GM23338 (cell line): ENCODE results near the gene CCDC97. TPM values are rescaled to one million over a fixed set of nuclear protein-coding genes. Genes with fewer than 3 reads are reported as not detected.

ENCODE experiments used
- ATAC-seq: fragments of 200-7000 bp; cut with Tn5 transposase; 3 replicates; pipeline ENCODE4 v1.9.1; 2020
- DNase-seq: peaks from one replicate; pipeline ENCODE4 v3.0.0-alpha.2; 2015; ENCODE audit warnings: low spot score
- H2AFZ ChIP-seq: fragments of 200-600 bp; sonication (generic); 2 replicates; pipeline ENCODE4 v1.8.0; 2016; ENCODE audit warnings: antibody characterized with exemption, mild to moderate bottlenecking, moderate library complexity
- H3F3A ChIP-seq: fragments of 200-600 bp; sonication (generic); replicated peaks from 2 replicates; pipeline ENCODE4 v1.8.0; 2017; ENCODE audit warnings: antibody characterized with exemption, mixed run types, low read depth
- H3K27ac ChIP-seq: fragments of 200-600 bp; sonication (generic); 2 replicates; pipeline ENCODE4 v1.6.1; 2016; ENCODE audit warnings: low read depth
- H3K27me3 ChIP-seq: fragments of 200-600 bp; sonication (generic); 2 replicates; pipeline ENCODE4 v1.8.0; 2016; ENCODE audit warnings: mild to moderate bottlenecking, mixed run types, moderate library complexity; ENCODE audit not compliant: insufficient read depth
- H3K36me3 ChIP-seq: fragments of 200-600 bp; sonication (generic); 2 replicates; pipeline ENCODE4 v1.8.0; 2016; ENCODE audit warnings: mild to moderate bottlenecking; ENCODE audit not compliant: insufficient read depth
- H3K4me1 ChIP-seq: fragments of 200-600 bp; sonication (generic); 2 replicates; pipeline ENCODE4 v1.8.0; 2016; ENCODE audit warnings: mild to moderate bottlenecking, moderate library complexity; ENCODE audit not compliant: insufficient read depth
- H3K4me2 ChIP-seq: fragments of 200-600 bp; sonication (generic); 2 replicates; pipeline ENCODE4 v1.7.1; 2017; ENCODE audit warnings: mixed run types
- H3K4me3 ChIP-seq: fragments of 200-600 bp; sonication (generic); 2 replicates; pipeline ENCODE4 v1.6.1; 2016; ENCODE audit warnings: mixed run types
- H3K79me2 ChIP-seq: fragments of 200-600 bp; sonication (generic); replicated peaks from 2 replicates; pipeline ENCODE4 v1.8.0; 2017; ENCODE audit warnings: mild to moderate bottlenecking; ENCODE audit not compliant: insufficient read depth
- H3K9me2 ChIP-seq: fragments of 200-600 bp; sonication (generic); 2 replicates; pipeline ENCODE4 v1.8.0; 2017; ENCODE audit not compliant: insufficient read depth
- H4K20me1 ChIP-seq: fragments of 200-600 bp; sonication (generic); replicated peaks from 2 replicates; pipeline ENCODE4 v1.8.0; 2017; ENCODE audit warnings: mild to moderate bottlenecking; ENCODE audit not compliant: insufficient read depth
- H3K27ac Mint-ChIP-seq: 2 replicates; pipeline ENCODE4 v1.8.0; 2020; ENCODE audit warnings: inconsistent platforms, mild to moderate bottlenecking, moderate library complexity, mixed read lengths
- H3K27me3 Mint-ChIP-seq: 3 replicates; pipeline ENCODE4 v1.8.0; 2022; ENCODE audit warnings: low read depth, mild to moderate bottlenecking, moderate library complexity, mixed read lengths, inconsistent platforms; ENCODE audit not compliant: insufficient read depth, poor library complexity
- H3K36me3 Mint-ChIP-seq: 3 replicates; pipeline ENCODE4 v1.8.0; 2021; ENCODE audit warnings: low read depth, mild to moderate bottlenecking, inconsistent platforms, moderate library complexity, mixed read lengths
- H3K4me1 Mint-ChIP-seq: 3 replicates; pipeline ENCODE4 v1.8.0; 2020; ENCODE audit warnings: mild to moderate bottlenecking, inconsistent platforms, mixed read lengths
- H3K4me3 Mint-ChIP-seq: 3 replicates; pipeline ENCODE4 v1.8.0; 2021; ENCODE audit warnings: moderate library complexity, mild to moderate bottlenecking, inconsistent platforms, mixed read lengths
- H3K9me3 Mint-ChIP-seq: 3 replicates; pipeline ENCODE4 v1.8.0; 2020; ENCODE audit warnings: moderate library complexity, mild to moderate bottlenecking, inconsistent platforms, mixed read lengths
- EZH2phosphoT487 ChIP-seq: fragments of 200-600 bp; sonication (generic); IDR thresholded peaks from one replicate; pipeline ENCODE4 v1.8.1; 2018; ENCODE audit warnings: antibody characterized with exemption; ENCODE audit not compliant: unreplicated experiment
- JUNB ChIP-seq: IDR thresholded peaks from one replicate; pipeline ENCODE4 v1.6.1; 2016; ENCODE audit warnings: antibody characterized with exemption; ENCODE audit not compliant: unreplicated experiment
- ZNF462 ChIP-seq: fragments of 250-450 bp; sonication (Bioruptor Pico); IDR thresholded peaks from 2 replicates; pipeline ENCODE4 v1.5.0; 2020; ENCODE audit warnings: mild to moderate bottlenecking, moderate library complexity
- polyA plus RNA-seq: library from polyadenylated mRNA; unstranded; fragments of >200 nt; fragmentation: Nextera tagmentation; extraction: Ambion mirVana; gene quantifications from 2 replicates; pipeline ENCODE4 v1.2.1, GENCODE V29; 2016
- total RNA-seq: library from RNA; depleted of rRNA; stranded (reverse); fragments of >200 nt; shearing (Covaris generic); gene quantifications from 2 replicates; pipeline ENCODE4 v1.2.3, GENCODE V29; 2014
- TF ChIP-seq, protein P1 (sequence below): IDR thresholded peaks from 2 replicates; pipeline ENCODE4 v1.6.1; 2016; ENCODE audit warnings: antibody characterized with exemption

CCDC97 gene
- total and polyA plus RNA-seq, 2 experiments from 2014 or later, result 8.0 to 11.0 TPM

- Mint-ChIP-seq H3K27me3 (peaks cover 3% of the 10 kb centered on the region), H3K4me1 (no peaks in the 10 kb centered on the region), H3K9me3 (no peaks in the 10 kb centered on the region), H3K4me3 (no peak overlapping the region), H3K36me3 (peaks cover 97% of the 10 kb centered on the region), H3K27ac (no peak overlapping the region)
- Histone ChIP-seq H3K4me2 (no peak overlapping the region), H3K27ac (no peak overlapping the region), H3K4me3 (no peak overlapping the region), H2AFZ (no peak overlapping the region), H3K36me3 (peaks cover 93% of the 10 kb centered on the region), H3K27me3 (no peaks in the 10 kb centered on the region), H3F3A (peaks cover 22% of the 10 kb centered on the region; the same call in 1 of the 2 replicates), H4K20me1 (peaks cover 61% of the 10 kb centered on the region), H3K4me1 (no peaks in the 10 kb centered on the region), H3K79me2 (peaks cover 15% of the 10 kb centered on the region), H3K9me2 (no peaks in the 10 kb centered on the region)
- DNase-seq (no peak), ATAC-seq (no peak)
- TF ChIP-seq JUNB, result no peak
- TF ChIP-seq, protein P1, sequence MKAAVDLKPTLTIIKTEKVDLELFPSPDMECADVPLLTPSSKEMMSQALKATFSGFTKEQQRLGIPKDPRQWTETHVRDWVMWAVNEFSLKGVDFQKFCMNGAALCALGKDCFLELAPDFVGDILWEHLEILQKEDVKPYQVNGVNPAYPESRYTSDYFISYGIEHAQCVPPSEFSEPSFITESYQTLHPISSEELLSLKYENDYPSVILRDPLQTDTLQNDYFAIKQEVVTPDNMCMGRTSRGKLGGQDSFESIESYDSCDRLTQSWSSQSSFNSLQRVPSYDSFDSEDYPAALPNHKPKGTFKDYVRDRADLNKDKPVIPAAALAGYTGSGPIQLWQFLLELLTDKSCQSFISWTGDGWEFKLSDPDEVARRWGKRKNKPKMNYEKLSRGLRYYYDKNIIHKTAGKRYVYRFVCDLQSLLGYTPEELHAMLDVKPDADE, result no peak
- TF ChIP-seq EZH2phosphoT487, result no peak
- TF ChIP-seq ZNF462 (CRISPR knock-in tag), result no peak
These were observed 13.5 kb upstream of the CCDC97 start for GRCh38 chr19:41296433-41296871.
